Natural killer cell (primary cell): ENCODE data around the gene RAB5IF. TPM values are rescaled to one million over a fixed set of nuclear protein-coding genes. Genes with fewer than 3 reads are reported as not detected.

ENCODE experiments used
- ATAC-seq, 3 donors: fragments of 150-1000 bp in 2 of 3; fragments of 200-7000 bp in 1 of 3; cut with Tn5 transposase; 1 replicate in 1 of 3; 2 replicates in 2 of 3; pipeline ENCODE4 v1.10.0; 2021; ENCODE audit warnings: mild to moderate bottlenecking in 2 of 3, moderate library complexity in 2 of 3
- DNase-seq, 2 donors: peaks; one replicate each; pipeline versions ENCODE4 v3.0.0 to v3.0.0-alpha.2; 2013 to 2021; ENCODE audit warnings: mixed read lengths in 1 of 2
- H3K27ac ChIP-seq: one replicate; pipeline ENCODE4 v1.5.1; 2013; ENCODE audit warnings: mild to moderate bottlenecking, low read length
- H3K27me3 ChIP-seq: one replicate; pipeline ENCODE4 v1.6.1; 2013; ENCODE audit warnings: low read length; ENCODE audit not compliant: control insufficient read depth, insufficient read depth
- H3K36me3 ChIP-seq: one replicate; pipeline ENCODE4 v1.6.1; 2013; ENCODE audit warnings: low read length; ENCODE audit not compliant: control insufficient read depth, insufficient read depth
- H3K4me1 ChIP-seq: one replicate; pipeline ENCODE4 v1.6.1; 2013; ENCODE audit warnings: low read length; ENCODE audit not compliant: control insufficient read depth, insufficient read depth
- H3K4me3 ChIP-seq: one replicate; pipeline ENCODE4 v1.5.1; 2013; ENCODE audit warnings: low read length
- H3K9me3 ChIP-seq: one replicate; pipeline ENCODE4 v1.6.1; 2013; ENCODE audit warnings: low read length; ENCODE audit not compliant: control insufficient read depth, insufficient read depth
- H3K27ac Mint-ChIP-seq, 2 donors: one replicate each; pipeline ENCODE4 v1.8.0; 2022; ENCODE audit warnings: mild to moderate bottlenecking in 2 of 2, mixed read lengths in 2 of 2, moderate library complexity in 1 of 2
- H3K27me3 Mint-ChIP-seq, 2 donors: one replicate each; pipeline ENCODE4 v1.8.0; 2022; ENCODE audit warnings: low read depth in 2 of 2, mixed read lengths in 2 of 2
- H3K36me3 Mint-ChIP-seq: one replicate; pipeline ENCODE4 v1.8.0; 2022; ENCODE audit warnings: mixed read lengths
- H3K4me1 Mint-ChIP-seq, 2 donors: one replicate each; pipeline ENCODE4 v1.8.0; 2022; ENCODE audit warnings: mixed read lengths in 2 of 2
- H3K4me3 Mint-ChIP-seq: one replicate; pipeline ENCODE4 v1.8.0; 2022; ENCODE audit warnings: mild to moderate bottlenecking, moderate library complexity, mixed read lengths
- H3K9me3 Mint-ChIP-seq, 2 donors: one replicate each; pipeline ENCODE4 v1.8.0; 2022; ENCODE audit warnings: mixed read lengths in 2 of 2
- WGBS: methylation state at CpG from one replicate; pipeline ENCODE4 v1.1.7; 2013; ENCODE audit warnings: missing lambda C conversion rate; ENCODE audit not compliant: insufficient coverage; 5-methylcytosine and 5-hydroxymethylcytosine counted together
- intact Hi-C: fragments of 100-400 bp; cut with micrococcal nuclease; formaldehyde crosslinking; loops from one replicate; pipeline ENCODE4 v1.14.2; 2022
- total RNA-seq, 4 donors: library from RNA; stranded (reverse); fragments of 120-200 nt in 1 of 4; gene quantifications; one replicate each; pipeline versions ENCODE4 v1.2.3 to v1.2.4, GENCODE V29; 2013 to 2022
- TF ChIP-seq, protein P1 (sequence below): fragments of 200-600 bp; IDR thresholded peaks from one replicate; pipeline ENCODE4 v1.8.0; 2022; ENCODE audit warnings: antibody characterized with exemption

RAB5IF gene
- total RNA-seq, 3 donors from 2014 or later (not counting 1 experiment from before 2014, with no cell fraction given), result 158 to 265 (median 247) TPM

DNA sequence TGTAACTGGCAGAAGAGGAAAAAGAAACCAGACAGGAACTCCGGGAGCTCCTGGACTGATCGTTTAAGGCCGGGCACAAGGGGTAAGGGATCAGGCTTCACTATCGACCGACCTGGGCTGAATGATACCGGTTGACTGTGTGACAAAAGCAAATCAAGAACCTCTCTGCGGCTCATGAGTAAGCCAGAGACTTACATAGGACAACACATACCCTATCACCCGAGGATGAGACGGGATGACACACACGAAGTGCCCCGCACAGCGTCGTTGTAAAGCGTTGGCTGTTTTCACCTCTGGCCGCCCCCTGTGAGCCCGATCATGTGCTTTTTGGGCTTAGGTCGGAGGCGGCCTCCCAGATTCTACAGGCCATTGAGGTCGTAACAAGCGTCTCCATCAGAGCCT, 32.9 kb upstream of the RAB5IF start:
- TF ChIP-seq, protein P1, sequence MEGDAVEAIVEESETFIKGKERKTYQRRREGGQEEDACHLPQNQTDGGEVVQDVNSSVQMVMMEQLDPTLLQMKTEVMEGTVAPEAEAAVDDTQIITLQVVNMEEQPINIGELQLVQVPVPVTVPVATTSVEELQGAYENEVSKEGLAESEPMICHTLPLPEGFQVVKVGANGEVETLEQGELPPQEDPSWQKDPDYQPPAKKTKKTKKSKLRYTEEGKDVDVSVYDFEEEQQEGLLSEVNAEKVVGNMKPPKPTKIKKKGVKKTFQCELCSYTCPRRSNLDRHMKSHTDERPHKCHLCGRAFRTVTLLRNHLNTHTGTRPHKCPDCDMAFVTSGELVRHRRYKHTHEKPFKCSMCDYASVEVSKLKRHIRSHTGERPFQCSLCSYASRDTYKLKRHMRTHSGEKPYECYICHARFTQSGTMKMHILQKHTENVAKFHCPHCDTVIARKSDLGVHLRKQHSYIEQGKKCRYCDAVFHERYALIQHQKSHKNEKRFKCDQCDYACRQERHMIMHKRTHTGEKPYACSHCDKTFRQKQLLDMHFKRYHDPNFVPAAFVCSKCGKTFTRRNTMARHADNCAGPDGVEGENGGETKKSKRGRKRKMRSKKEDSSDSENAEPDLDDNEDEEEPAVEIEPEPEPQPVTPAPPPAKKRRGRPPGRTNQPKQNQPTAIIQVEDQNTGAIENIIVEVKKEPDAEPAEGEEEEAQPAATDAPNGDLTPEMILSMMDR, result no peak
- no peaks in the 10 kb centered on the region for H3K9me3 ChIP-seq
- Mint-ChIP-seq H3K27ac (peak overlapping the region; percentile 90 to 93), H3K27me3 (no peaks in the 10 kb centered on the region), H3K4me1 (peaks cover 28 to 31% of the 10 kb centered on the region in 2 donors), H3K4me3 (peak overlapping the region; percentile 86), H3K9me3 (no peaks in the 10 kb centered on the region), H3K36me3 (no peaks in the 10 kb centered on the region)
- H3K27ac ChIP-seq, result peak overlapping the region; percentile 98
- peak overlapping the region; percentile 64 for H3K4me3 ChIP-seq
- peaks cover 23% of the 10 kb centered on the region for H3K4me1 ChIP-seq
- WGBS, result 14% methylated on average over 20 of the region's 20 CpGs
- no peaks in the 10 kb centered on the region for H3K27me3 ChIP-seq
- intact Hi-C loops, result loop anchor here (1.0 to 5.0 kb wide), 2 partner anchors 33 to 75 kb away; partner anchors contain the start of genes RAB5IF and SLA2
- H3K36me3 ChIP-seq, result no peaks in the 10 kb centered on the region
- DNase-seq, result peak; percentile 55 to 86
- ATAC-seq, result peak; percentile 46 to 64 (median 58)

DNA sequence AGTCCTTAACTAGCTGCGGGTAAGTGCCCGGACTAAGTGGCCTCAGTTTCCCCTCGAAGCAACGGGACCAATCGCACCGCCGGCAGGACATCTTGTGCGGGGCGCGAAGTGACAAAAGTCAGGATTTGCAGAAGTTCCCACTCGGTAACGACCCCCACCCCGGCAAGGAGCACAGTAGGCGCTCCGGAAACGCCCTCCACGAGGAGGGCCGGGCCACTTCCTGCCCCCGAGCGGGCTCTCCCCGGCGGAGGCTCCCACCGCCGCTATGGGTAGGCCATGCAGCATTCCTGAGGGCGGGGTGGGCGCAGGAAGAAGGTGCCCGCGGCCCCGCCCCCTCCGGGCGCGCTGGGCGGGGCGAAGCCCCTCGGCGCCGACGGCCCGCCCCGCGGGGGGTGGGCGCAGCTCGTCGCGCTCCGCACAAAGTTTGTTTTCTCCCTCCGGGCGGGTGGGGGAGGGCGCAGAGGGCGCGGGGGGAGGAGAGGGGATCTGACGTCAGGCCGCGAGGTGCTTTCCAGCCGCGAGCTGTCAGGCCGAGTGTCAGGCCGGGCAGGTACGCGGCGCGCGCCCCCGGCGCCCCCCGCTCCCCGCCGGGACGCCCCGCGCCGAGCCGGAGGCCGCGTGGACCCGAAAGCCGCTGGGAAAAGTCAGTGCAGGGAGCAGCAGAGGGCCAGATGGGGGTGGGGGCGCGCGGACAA, 32.3 kb upstream of the RAB5IF start, which contains the start of gene TGIF2:
TGIF2 (plus strand) TSS at position 495 of the 695 bp plus-strand sequence. CDS start 5,178 bp downstream, outside the sequence.
- Mint-ChIP-seq H3K36me3 (no peaks in the 10 kb centered on the region), H3K27me3 (no peaks in the 10 kb centered on the region), H3K9me3 (no peaks in the 10 kb centered on the region), H3K4me3 (peak within 1 kb of the TSS; percentile 92), H3K27ac (peak within 1 kb of the TSS; percentile 90 to 93), H3K4me1 (peaks cover 28 to 31% of the 10 kb centered on the region in 2 donors)
- DNase-seq (peak; percentile 78 to 96), ATAC-seq (peak; percentile 67 to 89 (median 81))
- intact Hi-C loops, result loop anchor here (5.0 kb wide), 1 partner anchor 74 kb away; the partner anchor contains the start of gene SLA2
- Histone ChIP-seq H3K4me1 (peaks cover 23% of the 10 kb centered on the region), H3K9me3 (no peaks in the 10 kb centered on the region), H3K27ac (peak within 1 kb of the TSS; percentile 98), H3K4me3 (peak within 1 kb of the TSS; percentile 100), H3K27me3 (no peaks in the 10 kb centered on the region), H3K36me3 (peaks cover under 1% of the 10 kb centered on the region)
- TF ChIP-seq, protein P1, result no peak
- 1% methylated on average over 80 of the region's 80 CpGs for WGBS

DNA sequence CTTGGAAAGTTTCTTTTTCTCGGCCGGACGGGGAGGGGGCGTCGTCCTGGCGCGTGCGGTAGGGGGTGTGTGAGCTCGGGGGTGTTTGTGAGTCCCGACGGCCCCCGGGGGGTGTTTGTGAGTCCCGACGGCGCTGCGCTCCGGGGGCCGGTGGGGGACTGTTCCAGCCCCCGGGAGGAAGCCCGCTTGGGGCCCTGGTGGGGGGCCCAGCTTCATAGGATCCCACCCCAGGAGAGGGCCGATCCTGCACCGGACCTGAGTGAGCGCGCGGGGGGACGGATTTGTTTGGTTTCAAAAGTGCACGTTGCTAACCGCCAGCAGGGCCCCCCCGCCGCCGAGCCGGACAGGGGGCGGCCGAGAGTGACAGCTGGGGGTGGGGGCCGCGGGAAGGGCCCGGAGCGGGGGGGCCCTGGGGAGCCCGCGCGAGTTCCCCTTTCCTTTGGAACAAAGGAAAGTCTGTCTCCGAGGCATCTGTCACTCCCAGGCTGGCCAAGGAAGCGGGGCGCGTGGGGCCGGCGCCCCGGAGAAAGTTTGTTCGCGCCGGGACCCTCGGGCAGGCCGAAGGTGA, 31.7 kb upstream of the RAB5IF start:
- Mint-ChIP-seq H3K9me3 (no peaks in the 10 kb centered on the region), H3K4me1 (peaks cover 28 to 31% of the 10 kb centered on the region in 2 donors), H3K4me3 (peak overlapping the region; percentile 92), H3K36me3 (no peaks in the 10 kb centered on the region), H3K27ac (peak overlapping the region; percentile 46 to 90), H3K27me3 (no peaks in the 10 kb centered on the region)
- Histone ChIP-seq H3K36me3 (peaks cover 6% of the 10 kb centered on the region), H3K9me3 (no peaks in the 10 kb centered on the region), H3K27ac (peak overlapping the region; percentile 98), H3K4me1 (peaks cover 23% of the 10 kb centered on the region), H3K4me3 (peak overlapping the region; percentile 100), H3K27me3 (no peaks in the 10 kb centered on the region)
- ATAC-seq, result peak; percentile 8 to 16 (median 12)
- under 1% methylated on average over 50 of the region's 53 CpGs for WGBS
- no peak for DNase-seq
- intact Hi-C loops, result loop anchor here (5.0 kb wide), 1 partner anchor 73 kb away; the partner anchor contains the start of gene SLA2
- TF ChIP-seq, protein P1, result no peak
